Measurements from ENCODE around the gene SMC6.

- TF ChIP-seq POLR2A (IDR thresholded peaks at IDR 0.05): no peak
- no peak for TF ChIP-seq CTCF (IDR thresholded peaks at IDR 0.05)
These were observed 95.3 kb downstream of the SMC6 start for GRCh38 chr2:17658251-17658843.
